ENCODE data around the gene KDM2B.
A peak's percentile ranks its signal among the peaks of the same experiment; 100 is the strongest.

KDM2B gene

GRCh38 chr12:121444842-121445202 lies 136.0 kb downstream of the KDM2B start:
- TF ChIP-seq, protein P1, sequence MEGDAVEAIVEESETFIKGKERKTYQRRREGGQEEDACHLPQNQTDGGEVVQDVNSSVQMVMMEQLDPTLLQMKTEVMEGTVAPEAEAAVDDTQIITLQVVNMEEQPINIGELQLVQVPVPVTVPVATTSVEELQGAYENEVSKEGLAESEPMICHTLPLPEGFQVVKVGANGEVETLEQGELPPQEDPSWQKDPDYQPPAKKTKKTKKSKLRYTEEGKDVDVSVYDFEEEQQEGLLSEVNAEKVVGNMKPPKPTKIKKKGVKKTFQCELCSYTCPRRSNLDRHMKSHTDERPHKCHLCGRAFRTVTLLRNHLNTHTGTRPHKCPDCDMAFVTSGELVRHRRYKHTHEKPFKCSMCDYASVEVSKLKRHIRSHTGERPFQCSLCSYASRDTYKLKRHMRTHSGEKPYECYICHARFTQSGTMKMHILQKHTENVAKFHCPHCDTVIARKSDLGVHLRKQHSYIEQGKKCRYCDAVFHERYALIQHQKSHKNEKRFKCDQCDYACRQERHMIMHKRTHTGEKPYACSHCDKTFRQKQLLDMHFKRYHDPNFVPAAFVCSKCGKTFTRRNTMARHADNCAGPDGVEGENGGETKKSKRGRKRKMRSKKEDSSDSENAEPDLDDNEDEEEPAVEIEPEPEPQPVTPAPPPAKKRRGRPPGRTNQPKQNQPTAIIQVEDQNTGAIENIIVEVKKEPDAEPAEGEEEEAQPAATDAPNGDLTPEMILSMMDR (IDR thresholded peaks at IDR 0.05; ENCODE audit: insufficient read depth, low read length, missing control alignments) = no peak
- DNase-seq (ENCODE audit: low read depth, low spot score) = no peak
- no peak overlapping the region for H3K4me3 ChIP-seq (ENCODE audit: low read depth, low read length)
- POLR2A ChIA-PET = no interaction called here
- CTCF ChIA-PET = interaction anchor here (1.1 to 14.7 kb wide), 12 partner anchors 8 to 191 kb away, joined by 3 to 371 read pairs (median 18); partner anchors contain the start of gene ANAPC5

GRCh38 chr12:121443911-121444841 lies 136.6 kb downstream of the KDM2B start:
- no peak overlapping the region for H3K4me3 ChIP-seq (ENCODE audit: low read depth, low read length)
- CTCF ChIA-PET = interaction anchor here (0.7 to 14.7 kb wide), 29 partner anchors 9 to 384 kb away, joined by 3 to 371 read pairs (median 5); partner anchors contain the start of genes ANAPC5 and CAMKK2
- POLR2A ChIA-PET = no interaction called here
- no peak for DNase-seq (ENCODE audit: low read depth, low spot score)
- TF ChIP-seq, protein P1 (IDR thresholded peaks at IDR 0.05; ENCODE audit: insufficient read depth, low read length, missing control alignments) = no peak

DNA sequence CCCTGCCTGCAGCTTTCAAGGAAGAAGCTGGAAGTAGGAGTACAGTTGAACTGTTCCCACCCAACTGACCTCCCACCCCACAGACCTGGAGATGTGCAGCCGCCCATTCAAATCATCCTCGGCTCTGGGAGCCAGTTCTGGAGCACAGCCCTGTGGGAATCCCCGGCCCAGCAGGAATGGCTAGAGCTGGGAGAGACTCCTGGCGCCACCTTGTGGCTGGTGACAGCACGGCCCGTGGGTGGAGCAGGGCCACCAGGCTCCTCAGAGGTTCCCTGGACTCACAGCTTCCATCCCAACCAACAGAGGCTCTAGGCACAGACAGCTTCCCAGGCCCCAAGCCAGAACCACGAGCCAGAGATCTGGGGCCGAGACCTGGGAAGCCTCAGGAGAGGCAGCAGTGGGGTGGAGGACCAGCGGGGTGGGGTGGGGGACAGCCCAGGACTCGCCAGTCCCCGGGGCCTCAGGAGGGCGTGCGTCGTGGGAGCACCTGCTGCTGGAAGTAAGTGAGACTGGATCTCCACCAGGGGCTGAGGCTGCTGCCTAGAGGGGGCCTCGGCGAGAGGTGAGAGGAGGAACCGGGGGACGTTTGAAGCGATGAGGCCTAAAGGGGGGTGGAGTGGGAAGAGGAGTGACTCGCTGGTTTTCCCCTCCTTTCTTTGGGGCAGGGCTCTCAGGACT lies 137.5 kb downstream of the KDM2B start:
- TF ChIP-seq, protein P1 (IDR thresholded peaks at IDR 0.05; ENCODE audit: insufficient read depth, low read length, missing control alignments) = peak; percentile 98
- ChIA-PET POLR2A (interaction anchor here (0.6 kb wide), 1 partner anchor 403 kb away, joined by 3 read pairs; no protein-coding TSS in a partner anchor), CTCF (interaction anchor here (0.6 to 14.7 kb wide), 39 partner anchors 10 to 383 kb away, joined by 3 to 371 read pairs (median 4); partner anchors contain the start of gene CAMKK2)
- no peak for DNase-seq (ENCODE audit: low read depth, low spot score)
- H3K4me3 ChIP-seq (ENCODE audit: low read depth, low read length) = no peak overlapping the region

GRCh38 chr12:121442028-121442948 lies 138.5 kb downstream of the KDM2B start:
- CTCF ChIA-PET = interaction anchor here (0.6 to 14.7 kb wide), 38 partner anchors 10 to 242 kb away, joined by 3 to 371 read pairs (median 4); partner anchors contain the start of gene CAMKK2
- TF ChIP-seq, protein P1 (IDR thresholded peaks at IDR 0.05; ENCODE audit: insufficient read depth, low read length, missing control alignments) = no peak
- DNase-seq (ENCODE audit: low read depth, low spot score) = no peak
- POLR2A ChIA-PET = interaction anchor here (0.6 kb wide), 1 partner anchor 404 kb away, joined by 3 read pairs; no protein-coding TSS in a partner anchor
- H3K4me3 ChIP-seq (ENCODE audit: low read depth, low read length) = no peak overlapping the region

GRCh38 chr12:121441555-121441954 lies 139.3 kb downstream of the KDM2B start:
- TF ChIP-seq, protein P1 (IDR thresholded peaks at IDR 0.05; ENCODE audit: insufficient read depth, low read length, missing control alignments) = no peak
- CTCF ChIA-PET = interaction anchor here (1.3 to 14.7 kb wide), 10 partner anchors 10 to 127 kb away, joined by 3 to 371 read pairs (median 20); no protein-coding TSS in a partner anchor
- DNase-seq (ENCODE audit: low read depth, low spot score) = no peak
- POLR2A ChIA-PET = no interaction called here
- H3K4me3 ChIP-seq (ENCODE audit: low read depth, low read length) = no peak overlapping the region
